Measurements from ENCODE around the gene SLFN11.
"Not testable (repeated sequence)": the region's sequence is repeated elsewhere in the genome, so short reads cannot be mapped to it uniquely, and the experiment has no call there.

The SLFN11 gene, protein sequence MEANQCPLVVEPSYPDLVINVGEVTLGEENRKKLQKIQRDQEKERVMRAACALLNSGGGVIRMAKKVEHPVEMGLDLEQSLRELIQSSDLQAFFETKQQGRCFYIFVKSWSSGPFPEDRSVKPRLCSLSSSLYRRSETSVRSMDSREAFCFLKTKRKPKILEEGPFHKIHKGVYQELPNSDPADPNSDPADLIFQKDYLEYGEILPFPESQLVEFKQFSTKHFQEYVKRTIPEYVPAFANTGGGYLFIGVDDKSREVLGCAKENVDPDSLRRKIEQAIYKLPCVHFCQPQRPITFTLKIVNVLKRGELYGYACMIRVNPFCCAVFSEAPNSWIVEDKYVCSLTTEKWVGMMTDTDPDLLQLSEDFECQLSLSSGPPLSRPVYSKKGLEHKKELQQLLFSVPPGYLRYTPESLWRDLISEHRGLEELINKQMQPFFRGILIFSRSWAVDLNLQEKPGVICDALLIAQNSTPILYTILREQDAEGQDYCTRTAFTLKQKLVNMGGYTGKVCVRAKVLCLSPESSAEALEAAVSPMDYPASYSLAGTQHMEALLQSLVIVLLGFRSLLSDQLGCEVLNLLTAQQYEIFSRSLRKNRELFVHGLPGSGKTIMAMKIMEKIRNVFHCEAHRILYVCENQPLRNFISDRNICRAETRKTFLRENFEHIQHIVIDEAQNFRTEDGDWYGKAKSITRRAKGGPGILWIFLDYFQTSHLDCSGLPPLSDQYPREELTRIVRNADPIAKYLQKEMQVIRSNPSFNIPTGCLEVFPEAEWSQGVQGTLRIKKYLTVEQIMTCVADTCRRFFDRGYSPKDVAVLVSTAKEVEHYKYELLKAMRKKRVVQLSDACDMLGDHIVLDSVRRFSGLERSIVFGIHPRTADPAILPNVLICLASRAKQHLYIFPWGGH

DNA sequence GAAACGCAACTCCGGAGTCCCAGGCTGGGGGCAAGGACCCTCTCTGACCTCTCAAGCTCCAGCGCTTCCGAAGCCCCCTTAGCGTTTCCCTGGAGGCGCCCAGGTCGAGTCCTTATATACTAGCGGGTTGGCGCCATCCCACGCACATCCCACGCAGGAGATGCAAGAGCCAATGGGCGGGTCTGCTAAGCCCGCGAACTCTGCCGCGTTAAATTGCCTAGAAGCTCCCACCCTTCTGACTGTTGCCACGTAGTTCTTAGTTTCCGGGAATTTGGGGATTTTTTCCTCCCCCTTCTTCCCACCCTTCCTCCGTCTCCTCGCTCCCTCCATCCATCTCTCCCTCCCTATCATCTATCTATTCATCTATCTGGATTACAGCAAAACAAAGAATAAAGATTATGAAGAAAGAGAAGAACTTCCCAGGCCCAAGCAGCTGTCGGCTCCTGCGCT, at the start of gene SLFN11:
Gene SLFN11, minus strand, starts transcription at position 88 of the 450 bp plus-strand sequence. CDS start 9,814 bp downstream, outside the sequence.
- DNase-seq (ENCODE audit: low read depth) = peak; percentile 73

DNA sequence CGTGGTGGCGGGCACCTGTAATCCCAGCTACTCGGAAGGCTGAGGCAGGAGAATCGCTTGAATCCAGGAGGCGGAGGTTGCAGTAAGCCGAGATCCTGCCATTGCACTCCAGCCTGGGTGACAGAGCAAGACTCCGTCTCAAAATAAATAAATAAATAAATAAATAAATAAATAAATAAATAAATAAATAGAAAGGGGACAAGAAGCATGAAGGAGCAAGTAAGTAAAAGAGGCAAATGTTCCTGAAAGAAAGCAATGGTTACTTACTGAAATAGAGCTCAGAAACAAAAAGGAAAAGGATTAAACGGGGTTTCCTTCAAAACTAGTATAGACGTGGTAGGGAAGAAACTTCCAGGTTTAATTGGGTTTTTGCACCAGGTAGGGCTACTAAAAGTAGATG, 47.6 kb upstream of the SLFN11 start:
- DNase-seq (ENCODE audit: low read depth) = not testable (repeated sequence)

DNA sequence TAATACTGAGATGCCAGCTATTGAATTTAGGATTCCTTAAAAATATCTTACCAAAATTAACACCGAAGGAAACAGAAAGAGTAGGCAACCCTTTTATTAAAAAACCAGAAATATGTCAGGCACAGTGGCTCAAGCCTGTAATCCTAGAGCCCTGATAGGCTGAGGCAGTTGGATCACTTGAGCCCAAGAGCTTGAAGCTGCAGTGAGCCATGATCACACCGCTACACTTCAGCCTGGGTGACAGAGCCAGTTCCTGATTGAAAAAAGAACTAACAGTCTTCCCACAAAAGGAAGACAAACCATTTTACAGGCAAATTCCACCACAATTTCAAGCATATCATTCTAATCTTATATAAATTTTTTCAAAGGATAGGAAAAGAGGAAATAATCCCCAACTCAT, 43.2 kb upstream of the SLFN11 start:
- no peak for DNase-seq (ENCODE audit: low read depth)

DNA sequence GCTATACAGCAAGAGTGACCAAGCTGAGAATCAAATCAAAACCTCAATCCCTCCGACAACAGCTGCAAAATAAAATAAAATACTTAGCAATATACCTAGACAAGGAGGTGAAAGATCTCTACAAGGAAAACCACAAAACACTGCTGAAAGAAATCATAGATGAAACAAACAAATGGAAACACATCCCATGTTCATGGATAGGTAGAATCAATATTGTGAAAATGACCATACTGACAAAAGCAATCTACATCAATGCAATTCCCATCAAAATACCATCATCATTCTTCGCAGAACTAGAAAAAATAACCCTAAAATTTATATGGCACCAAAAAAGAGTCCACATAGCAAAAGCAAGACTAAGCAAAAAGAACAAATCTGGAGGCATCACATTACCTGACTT, 41.3 kb upstream of the SLFN11 start:
- not testable (repeated sequence) for DNase-seq (ENCODE audit: low read depth)

DNA sequence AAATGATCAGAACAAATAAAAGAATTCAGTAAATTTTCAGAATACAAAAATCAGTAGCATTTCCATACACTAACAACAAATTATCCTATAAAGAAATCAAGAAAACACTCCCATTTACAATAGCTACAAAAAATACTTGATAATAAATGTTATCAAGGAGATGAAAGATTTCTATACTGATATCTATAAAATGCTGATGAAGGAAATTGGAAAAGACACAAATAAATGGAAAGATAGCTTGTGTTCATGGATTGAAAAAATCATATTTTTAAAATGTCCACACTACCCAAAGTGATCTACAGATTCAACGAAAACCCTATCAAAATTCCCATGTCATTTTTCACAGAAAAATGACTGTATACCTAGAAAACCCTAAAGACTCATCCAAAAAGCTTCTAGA, 40.8 kb upstream of the SLFN11 start:
- DNase-seq (ENCODE audit: low read depth) = no peak

DNA sequence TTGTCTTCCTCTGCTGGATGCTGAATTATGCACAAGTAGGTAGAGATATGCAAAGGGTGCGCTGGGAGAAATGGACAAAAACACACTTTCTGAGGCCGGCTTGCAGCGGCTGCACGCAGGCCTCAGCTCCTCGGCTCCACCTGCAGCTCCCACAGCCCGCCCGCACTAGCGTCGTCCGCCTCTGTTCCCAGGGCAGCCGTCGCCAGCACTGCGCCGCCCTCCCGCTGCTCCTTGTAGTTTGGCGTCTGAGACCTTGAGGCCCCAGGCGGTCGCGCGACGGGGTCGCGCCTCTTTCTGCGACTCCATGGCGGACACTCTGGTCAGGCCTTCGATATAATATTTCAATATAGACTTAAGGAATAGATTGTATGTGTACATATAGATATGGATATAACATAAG, 34.1 kb upstream of the SLFN11 start:
- no peak for DNase-seq (ENCODE audit: low read depth)

DNA sequence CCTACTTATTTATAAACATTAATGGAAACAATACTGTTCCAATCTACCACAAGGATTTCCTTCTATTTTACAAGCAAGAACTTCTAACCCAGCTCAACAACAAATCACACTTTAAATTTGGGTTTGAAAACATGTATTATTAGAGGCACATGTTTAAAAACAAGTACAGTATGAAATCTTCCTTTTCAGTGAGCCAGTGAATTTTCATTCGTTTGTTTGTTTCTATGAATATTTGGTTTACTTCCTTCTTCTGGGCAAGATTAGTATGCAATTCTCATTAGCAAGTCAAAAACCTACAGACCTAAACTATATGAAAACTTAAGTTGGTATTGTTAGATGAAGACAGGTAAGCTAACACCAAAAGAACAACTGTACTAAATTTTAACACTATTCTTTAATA, 33.1 kb upstream of the SLFN11 start:
- DNase-seq (ENCODE audit: low read depth) = no peak

DNA sequence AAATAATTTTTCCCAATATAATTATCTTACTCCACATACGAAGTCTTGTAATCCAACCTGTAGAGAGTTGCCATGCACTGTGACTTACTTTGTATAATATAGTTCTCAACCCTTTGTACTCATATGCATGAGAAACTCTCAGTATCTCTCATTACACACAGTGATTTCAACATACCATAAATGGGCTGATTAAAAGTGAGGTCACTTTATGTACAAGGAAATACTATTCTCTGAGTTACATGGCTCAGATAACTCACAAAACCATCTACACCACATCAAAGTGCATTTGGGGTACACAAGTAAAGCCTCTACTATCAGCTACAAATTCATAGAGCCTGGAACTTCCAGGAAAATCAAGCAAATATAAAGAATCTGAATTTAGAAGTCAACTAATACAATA, 30.9 kb upstream of the SLFN11 start:
- no peak for DNase-seq (ENCODE audit: low read depth)

DNA sequence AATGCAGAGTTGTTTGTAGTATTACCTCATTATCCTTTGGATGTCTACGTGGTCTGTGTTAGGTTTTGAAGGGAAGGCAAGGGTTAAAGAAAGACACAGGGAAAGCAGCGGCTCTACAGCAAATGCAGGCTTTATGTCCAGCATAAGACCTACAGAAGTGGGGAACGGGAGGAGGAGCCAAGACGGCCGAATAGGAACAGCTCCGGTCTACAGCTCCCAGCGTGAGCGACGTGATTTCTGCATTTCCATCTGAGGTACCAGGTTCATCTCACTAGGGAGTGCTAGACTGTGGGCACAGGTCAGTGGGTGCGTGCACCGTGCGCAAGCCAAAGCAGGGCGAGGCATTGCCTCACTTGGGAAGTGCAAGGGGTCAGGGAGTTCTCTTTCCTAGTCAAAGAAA, 20.4 kb upstream of the SLFN11 start:
- DNase-seq (ENCODE audit: low read depth) = not testable (repeated sequence)

DNA sequence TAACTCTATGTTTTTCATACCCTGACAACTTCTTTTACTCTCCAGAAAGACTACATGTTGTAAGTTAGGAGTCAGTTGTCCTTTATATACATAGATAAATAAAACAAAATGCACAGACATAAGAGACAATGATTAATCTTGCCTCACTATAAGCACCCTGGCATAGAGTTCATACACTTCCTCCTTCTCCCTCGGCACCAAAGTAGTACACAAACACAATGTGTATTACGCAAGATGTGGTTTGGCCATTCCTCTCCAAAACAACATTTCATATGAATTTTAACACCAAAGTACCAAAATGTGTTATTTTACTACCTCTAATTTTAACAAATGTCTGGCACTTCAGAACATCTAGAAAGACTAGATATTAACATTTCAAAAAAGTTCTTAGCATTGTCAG, 17.2 kb upstream of the SLFN11 start:
- no peak for DNase-seq (ENCODE audit: low read depth)

DNA sequence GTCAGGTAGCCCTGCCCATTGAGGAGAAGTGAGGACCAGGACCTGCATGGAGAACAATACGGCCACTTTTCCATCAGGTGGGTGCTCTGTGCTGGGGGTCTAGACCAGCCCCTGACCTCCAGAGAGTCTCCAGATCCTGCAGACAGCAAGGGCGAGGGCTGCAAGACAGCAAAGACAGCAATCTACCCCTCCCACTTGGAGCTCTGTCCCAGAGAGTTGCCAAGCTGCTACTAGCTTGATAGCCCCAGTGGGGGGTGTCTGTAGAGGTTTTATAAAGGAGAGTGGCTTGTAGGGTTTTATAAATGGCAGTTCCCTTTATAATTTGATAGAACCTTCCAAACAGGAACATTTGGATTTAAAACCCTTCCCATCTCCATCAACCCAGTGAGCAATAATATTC, 16.7 kb upstream of the SLFN11 start:
- no peak for DNase-seq (ENCODE audit: low read depth)

DNA sequence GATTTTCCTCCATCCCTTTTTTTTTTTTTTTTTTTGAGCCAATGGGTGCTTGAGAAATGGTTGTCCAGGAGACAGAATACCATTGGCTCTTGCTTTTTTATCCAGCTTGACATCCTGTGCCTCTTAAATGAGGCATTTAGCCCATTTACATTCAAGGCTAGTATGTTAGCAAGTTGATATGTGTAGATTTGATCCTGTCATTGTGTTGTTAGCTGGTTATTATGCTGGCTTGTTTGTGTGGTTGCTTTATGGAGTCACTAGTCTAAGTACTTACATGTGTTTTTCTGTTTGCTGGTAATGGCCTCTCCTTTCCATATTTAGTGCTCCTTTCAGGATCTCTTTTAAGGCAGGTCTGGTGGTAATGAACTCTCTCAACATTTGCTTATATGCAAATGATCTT, 14.1 kb upstream of the SLFN11 start:
- no peak for DNase-seq (ENCODE audit: low read depth)

DNA sequence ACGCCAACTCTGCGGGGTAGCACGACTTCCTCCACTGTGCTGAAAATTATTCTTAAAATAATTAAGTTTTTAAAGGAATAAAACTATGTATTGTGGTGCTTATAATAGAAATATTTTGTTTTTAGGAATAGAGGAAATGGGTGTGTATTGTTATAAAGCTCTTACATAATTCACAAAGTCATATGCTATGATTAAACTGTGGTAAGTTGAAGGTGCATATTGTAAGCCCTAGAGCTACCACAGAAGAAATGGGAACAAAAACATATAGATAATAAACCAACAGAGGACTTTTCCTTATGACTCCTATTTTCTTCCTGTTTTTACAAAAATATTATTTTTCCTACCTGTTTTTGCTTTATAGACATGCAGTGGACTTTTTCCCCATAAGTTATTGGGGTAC, 4.3 kb upstream of the SLFN11 start:
- no peak for DNase-seq (ENCODE audit: low read depth)

DNA sequence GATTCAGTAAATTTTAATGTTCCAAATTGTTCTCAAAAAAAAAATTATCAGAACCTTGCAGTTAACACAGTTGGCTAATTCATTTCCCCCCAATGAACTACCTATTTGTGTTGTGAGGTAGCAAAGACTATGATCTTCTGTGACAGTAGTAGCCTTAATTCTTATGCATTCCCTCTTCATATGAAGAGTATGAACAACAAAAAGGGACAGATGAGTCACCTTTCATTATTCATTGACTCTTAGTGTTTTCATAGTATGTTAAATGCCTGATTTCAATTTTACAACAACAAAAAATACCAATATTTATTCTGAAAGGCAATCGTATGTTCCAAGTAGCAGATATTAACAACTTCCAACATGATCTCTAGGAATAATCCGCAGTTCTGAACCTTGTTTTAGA, 3.6 kb upstream of the SLFN11 start:
- no peak for DNase-seq (ENCODE audit: low read depth)

DNA sequence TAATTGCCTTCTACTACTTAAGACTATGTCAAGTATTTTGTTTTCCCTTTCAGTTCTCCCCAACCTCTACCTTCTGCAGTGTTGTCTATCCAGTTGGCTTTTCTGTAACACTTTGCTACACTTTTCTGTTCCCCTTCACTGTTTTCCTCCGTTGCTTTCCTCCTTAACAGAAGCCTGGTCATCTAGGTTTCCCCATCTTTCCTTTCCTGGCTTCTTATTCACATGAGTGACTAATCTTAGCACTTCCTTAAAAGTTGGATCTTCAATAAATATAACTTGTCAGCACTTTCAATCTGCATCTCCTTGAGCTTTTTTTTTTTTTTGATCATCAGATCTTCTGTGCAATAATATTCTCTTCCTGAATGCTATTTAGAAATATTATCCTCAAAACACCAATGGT, 2.8 kb upstream of the SLFN11 start:
- no peak for DNase-seq (ENCODE audit: low read depth)

DNA sequence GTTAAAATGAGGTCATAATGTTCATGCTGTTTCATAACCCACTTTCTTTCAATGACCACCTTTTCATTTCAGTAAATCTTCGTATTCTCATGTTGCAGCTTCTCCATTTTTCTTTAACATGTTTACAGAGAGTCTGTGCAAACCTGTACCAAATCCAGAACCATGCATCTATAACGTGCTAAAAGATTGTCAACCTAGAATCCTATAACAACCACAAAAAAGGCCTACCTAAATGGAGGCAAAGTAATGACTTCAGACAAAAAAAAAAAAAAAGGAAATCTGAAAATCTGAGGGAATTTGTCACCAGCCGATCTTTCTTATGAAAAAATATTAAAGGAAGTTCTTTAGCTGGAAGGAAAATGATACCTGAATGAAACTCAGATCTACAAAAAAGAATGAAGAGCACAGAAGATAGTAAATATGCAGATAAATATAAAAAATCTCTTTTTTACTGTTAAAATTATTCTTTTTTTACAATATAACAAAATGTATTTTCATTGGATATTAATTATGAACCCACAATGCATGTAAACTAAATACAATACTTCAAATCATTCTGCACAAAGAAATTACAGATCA, 1.4 kb upstream of the SLFN11 start:
- no peak for DNase-seq (ENCODE audit: low read depth)

DNA sequence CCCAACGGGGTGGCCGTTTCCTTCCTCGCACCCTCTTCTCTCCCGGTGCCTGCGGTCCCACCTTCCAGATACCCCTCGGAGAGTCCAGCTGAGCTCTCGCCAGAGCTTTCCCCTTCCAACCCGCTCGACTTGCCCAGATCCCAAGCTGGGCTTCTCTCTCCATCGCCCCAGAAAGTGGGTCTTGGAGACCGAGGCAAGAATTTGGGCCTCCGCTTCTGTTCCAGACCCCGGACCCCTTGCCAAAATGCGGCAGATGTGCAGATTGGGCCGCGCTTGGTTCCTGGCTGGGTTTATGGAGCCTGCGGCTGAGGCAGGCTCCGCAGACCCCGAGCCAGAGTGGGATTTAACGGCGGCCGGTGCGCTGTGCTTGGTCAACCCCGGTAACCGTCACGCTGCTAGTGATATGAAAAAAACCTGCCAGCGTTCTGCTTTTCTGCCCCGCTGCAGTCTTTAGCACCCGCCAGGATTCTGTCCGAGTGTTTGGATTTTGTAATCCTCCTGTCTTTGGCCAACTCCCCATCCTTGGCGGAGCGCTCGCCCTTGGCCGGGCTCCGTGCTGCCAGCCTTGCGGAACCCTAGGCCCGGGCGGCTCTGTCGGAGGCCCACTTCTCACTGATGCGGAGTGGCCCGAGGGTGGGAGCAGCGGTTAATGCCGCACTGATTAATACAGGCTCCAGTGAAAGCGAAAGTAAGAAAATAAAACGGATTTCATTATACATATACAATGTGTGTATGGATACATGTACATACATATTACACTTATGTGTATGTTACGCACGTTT, 754 bp upstream of the SLFN11 start:
- DNase-seq (ENCODE audit: low read depth) = no peak

DNA sequence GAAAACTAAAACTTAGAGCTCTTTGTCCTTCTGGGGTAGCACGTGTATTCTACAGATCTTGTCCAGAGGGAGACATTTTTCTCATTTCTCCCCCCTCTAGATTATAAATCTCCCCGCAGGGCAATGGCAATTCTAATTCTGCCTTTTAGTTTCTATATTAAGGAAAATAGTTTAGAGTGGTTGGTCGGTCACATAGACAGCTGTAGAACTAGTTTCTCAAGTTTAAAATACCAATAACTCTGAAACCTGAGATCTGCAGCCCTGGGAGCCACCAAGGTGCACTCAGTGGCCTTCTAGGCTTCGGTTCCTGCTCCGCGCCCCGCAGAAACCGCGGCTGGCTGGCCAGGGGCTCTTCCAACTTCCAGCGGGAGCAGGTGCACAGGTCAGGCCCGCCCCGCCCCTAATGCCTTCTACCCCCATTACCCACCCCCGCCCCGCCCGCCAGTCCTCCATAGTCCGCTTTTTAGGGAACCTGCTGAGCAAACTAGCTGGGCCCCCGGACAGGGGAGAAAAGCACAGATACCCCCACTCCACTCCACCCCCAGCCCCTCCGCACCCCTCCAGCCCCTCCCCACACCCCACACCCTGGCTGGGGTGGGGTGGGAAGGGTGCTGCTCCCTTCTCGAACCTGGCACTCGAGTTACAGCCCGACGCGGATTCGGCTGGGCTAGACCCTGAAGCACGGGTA, 431 bp downstream of the SLFN11 start:
- DNase-seq (ENCODE audit: low read depth) = no peak

DNA sequence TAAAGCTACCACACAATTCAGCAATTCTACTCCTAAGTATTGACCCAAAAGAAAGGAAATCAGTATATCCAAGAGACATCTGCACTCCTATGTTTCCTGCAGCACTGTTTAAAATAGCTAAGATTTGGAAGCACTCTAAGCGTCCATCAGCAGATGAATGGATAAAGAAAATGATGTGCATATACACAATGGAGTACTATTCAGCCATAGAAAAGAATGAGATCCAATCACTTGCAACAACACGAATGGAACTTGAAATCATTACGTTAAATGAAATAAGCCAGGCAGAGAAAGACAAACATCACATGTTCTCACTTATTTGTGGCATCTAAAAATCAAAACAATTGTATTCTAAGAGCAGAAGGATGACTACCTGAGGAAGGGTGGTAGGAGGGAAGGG, 1.5 kb downstream of the SLFN11 start:
- DNase-seq (ENCODE audit: low read depth) = no peak

DNA sequence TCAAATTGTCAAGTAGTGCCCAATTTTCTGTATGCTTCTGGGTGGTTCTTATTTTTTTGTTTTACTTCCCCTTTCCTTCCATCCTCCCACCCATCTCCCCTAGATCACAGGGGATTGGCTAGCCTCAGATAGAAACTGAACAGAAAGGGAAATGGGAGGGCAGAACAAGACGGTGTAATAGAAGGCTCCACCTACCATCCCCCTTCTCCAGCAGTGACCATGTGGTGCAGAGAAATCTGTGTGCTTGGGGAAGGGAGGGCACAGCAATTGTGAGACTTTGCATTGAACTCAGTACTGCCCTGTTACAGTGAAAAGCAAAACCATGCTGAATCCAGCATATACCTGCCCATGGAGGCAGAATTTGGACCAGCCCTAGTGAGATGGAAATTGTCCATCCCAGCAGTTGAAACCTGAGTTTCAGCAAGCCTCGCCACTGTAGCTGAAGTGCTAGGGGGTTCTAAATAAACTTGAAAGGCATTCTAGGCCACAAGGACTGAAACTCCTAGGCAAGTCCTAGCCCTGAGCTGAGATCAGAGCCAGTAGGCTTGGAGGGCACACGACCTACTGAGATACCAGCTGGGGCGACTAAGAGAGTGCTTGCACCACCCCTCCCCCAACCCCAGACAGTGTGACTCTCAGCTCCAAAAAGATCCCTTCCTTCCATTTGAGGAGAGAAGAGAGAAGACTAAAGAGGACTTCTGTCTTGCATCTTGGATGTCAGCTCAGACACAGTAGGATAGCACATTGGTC, 5.2 kb downstream of the SLFN11 start:
- DNase-seq (ENCODE audit: low read depth) = peak; percentile 44

DNA sequence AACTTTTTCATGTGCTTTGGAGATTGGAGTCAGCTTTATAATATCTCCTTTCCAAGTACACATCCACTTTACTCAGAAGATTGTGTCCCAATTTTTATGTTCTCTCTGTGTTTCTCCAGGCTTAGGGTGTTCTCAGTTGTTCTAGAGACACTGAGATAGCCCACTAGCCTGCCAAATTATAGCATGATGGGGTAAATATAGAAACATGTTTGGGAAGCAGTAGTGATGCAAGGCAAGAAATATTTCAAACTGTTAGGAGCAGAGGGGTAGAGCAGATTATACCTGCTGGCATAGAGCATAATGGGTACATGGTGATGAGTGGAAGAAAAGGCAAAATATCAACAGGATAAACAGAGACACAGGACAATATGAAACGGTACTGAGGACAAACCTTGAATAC, 12.4 kb downstream of the SLFN11 start:
- DNase-seq (ENCODE audit: low read depth) = no peak
